Karpas-422 (cell line): Measurements from ENCODE around the gene CGB7. TPM values are rescaled to one million over a fixed set of nuclear protein-coding genes. Genes with fewer than 3 reads are reported as not detected.
A peak's percentile ranks its signal among the peaks of the same experiment; 100 is the strongest.

Experiments
- DNase-seq: peaks from one replicate; pipeline ENCODE4 v3.0.0-alpha.2; 2015
- H2AFZ ChIP-seq: fragments of 200-600 bp; sonication (generic); 2 replicates; pipeline ENCODE4 v1.6.1; 2014; ENCODE audit warnings: antibody characterized with exemption, low read length, mixed read lengths
- H3K27ac ChIP-seq: fragments of 200-600 bp; sonication (generic); 2 replicates; pipeline ENCODE4 v1.5.1; 2014; ENCODE audit warnings: mild to moderate bottlenecking, low read length, moderate library complexity
- H3K27me3 ChIP-seq: fragments of 200-600 bp; sonication (generic); 2 replicates; pipeline ENCODE4 v1.6.1; 2014; ENCODE audit warnings: low read length, mixed read lengths
- H3K36me3 ChIP-seq: fragments of 200-600 bp; sonication (generic); 2 replicates; pipeline ENCODE4 v1.6.1; 2014; ENCODE audit warnings: low read length, mixed read lengths; ENCODE audit not compliant: insufficient read depth
- H3K4me1 ChIP-seq: fragments of 200-600 bp; sonication (generic); 2 replicates; pipeline ENCODE4 v1.6.1; 2014; ENCODE audit warnings: mild to moderate bottlenecking, low read length, mixed read lengths
- H3K4me2 ChIP-seq: fragments of 200-600 bp; sonication (generic); 2 replicates; pipeline ENCODE4 v1.6.1; 2014; ENCODE audit warnings: low read length, low read depth, mild to moderate bottlenecking; ENCODE audit not compliant: poor library complexity, severe bottlenecking
- H3K4me3 ChIP-seq: fragments of 200-600 bp; sonication (generic); 2 replicates; pipeline ENCODE4 v1.5.1; 2014; ENCODE audit warnings: mild to moderate bottlenecking, antibody characterized with exemption, low read length, mixed read lengths
- H3K79me2 ChIP-seq: fragments of 200-600 bp; sonication (generic); 2 replicates; pipeline ENCODE4 v1.6.1; 2014; ENCODE audit warnings: mild to moderate bottlenecking, low read length, mixed read lengths
- H3K9ac ChIP-seq: fragments of 200-600 bp; sonication (generic); 2 replicates; pipeline ENCODE4 v1.6.0; 2014; ENCODE audit warnings: low read length
- H3K9me2 ChIP-seq: fragments of 200-600 bp; sonication (generic), shearing (Covaris generic); replicated peaks from 2 replicates; pipeline ENCODE4 v1.6.0; 2014; ENCODE audit warnings: mild to moderate bottlenecking, low read length, moderate library complexity; ENCODE audit not compliant: insufficient read depth
- H3K9me3 ChIP-seq: fragments of 300-700, 200-600 bp; sonication (generic); 2 replicates; pipeline ENCODE4 v1.6.1; 2014; ENCODE audit warnings: low read length, mixed read lengths
- H4K20me1 ChIP-seq: fragments of 200-600 bp; sonication (generic); 2 replicates; pipeline ENCODE4 v1.6.1; 2014; ENCODE audit warnings: mild to moderate bottlenecking, antibody characterized with exemption, low read length, low read depth; ENCODE audit not compliant: insufficient read depth
- total RNA-seq: library from RNA; depleted of rRNA; stranded (reverse); fragments of >200 nt; shearing (Covaris generic); gene quantifications from 2 replicates; pipeline ENCODE4 v1.2.3, GENCODE V29; 2014; ENCODE audit warnings: low replicate concordance

The CGB7 gene
- total RNA-seq, 1 experiment from 2014 or later = not detected

- Histone ChIP-seq H2AFZ (no peak overlapping the region), H3K9me2 (0 out of 2 replicates have a peak, but pooled peaks cover 5% of the 10 kb centered on the region), H3K36me3 (no peaks in the 10 kb centered on the region), H3K79me2 (no peaks in the 10 kb centered on the region), H3K9me3 (no peaks in the 10 kb centered on the region), H4K20me1 (no peaks in the 10 kb centered on the region), H3K4me1 (no peaks in the 10 kb centered on the region), H3K27me3 (no peaks in the 10 kb centered on the region), H3K4me2 (no peak overlapping the region), H3K4me3 (no peak overlapping the region), H3K27ac (no peak overlapping the region), H3K9ac (no peak overlapping the region)
- no peak for DNase-seq
These were observed 10.0 kb upstream of the CGB7 start for GRCh38 chr19:49067554-49067953.

DNA sequence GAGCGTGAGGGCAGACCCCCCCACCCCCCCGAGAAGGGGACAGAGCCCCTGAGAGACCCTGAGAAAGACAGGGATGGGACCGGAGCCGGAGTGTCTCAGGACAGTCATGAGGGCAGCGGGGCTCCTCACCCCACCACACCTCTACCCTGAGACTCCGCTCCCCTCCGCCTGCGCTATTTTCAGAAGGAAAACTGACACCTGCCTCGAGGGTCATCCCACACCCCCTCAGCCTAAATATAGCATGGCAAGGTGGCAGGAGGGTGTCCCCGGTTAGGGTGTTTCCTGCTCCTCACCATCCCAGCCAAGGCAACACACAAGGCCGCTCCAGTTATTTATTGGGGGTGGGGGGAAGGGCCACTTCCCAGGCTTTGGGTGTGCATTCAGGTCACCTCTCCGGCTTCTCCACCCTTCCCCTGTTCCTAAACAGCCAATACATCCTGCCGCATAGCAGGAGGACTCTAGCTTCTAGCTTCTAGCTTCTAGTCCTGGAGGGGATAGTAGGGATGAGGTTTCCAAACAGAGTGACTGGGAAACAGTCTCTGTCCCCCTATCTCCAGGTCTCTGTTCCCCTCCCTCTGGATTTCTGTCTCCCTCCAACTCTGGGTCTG is 8.5 kb upstream of the CGB7 start:
- Histone ChIP-seq H3K36me3 (no peaks in the 10 kb centered on the region), H3K79me2 (no peaks in the 10 kb centered on the region), H3K9ac (no peak overlapping the region), H3K27me3 (no peaks in the 10 kb centered on the region), H3K4me3 (no peak overlapping the region), H2AFZ (no peak overlapping the region), H3K9me3 (no peaks in the 10 kb centered on the region), H4K20me1 (no peaks in the 10 kb centered on the region), H3K4me1 (no peaks in the 10 kb centered on the region), H3K27ac (no peak overlapping the region), H3K9me2 (0 out of 2 replicates have a peak, but pooled peaks cover 5% of the 10 kb centered on the region), H3K4me2 (no peak overlapping the region)
- DNase-seq = no peak

GRCh38 chr19:49064768-49065611 is 7.4 kb upstream of the CGB7 start, which contains the start of gene NTF4:
Gene NTF4, minus strand, starts transcription at chr19:49064818. Its CDS starts 2,821 bp downstream, at chr19:49061997.
- Histone ChIP-seq H3K27me3 (no peaks in the 10 kb centered on the region), H3K4me1 (no peaks in the 10 kb centered on the region), H3K9me2 (0 out of 2 replicates have a peak, but pooled peaks cover 5% of the 10 kb centered on the region), H4K20me1 (no peaks in the 10 kb centered on the region), H3K4me2 (no peak within 1 kb of the TSS), H3K36me3 (no peaks in the 10 kb centered on the region), H3K27ac (no peak within 1 kb of the TSS), H3K9me3 (no peaks in the 10 kb centered on the region), H3K79me2 (no peaks in the 10 kb centered on the region), H2AFZ (no peak within 1 kb of the TSS), H3K9ac (no peak within 1 kb of the TSS), H3K4me3 (no peak within 1 kb of the TSS)
- no peak for DNase-seq

GRCh38 chr19:49064029-49064629 is 6.6 kb upstream of the CGB7 start:
- no peak for DNase-seq
- H2AFZ ChIP-seq = no peak overlapping the region
- H3K4me3 ChIP-seq = no peak overlapping the region
- no peaks in the 10 kb centered on the region for H3K27me3 ChIP-seq
- no peaks in the 10 kb centered on the region for H3K4me1 ChIP-seq
- no peaks in the 10 kb centered on the region for H3K9me3 ChIP-seq
- no peak overlapping the region for H3K4me2 ChIP-seq
- H3K36me3 ChIP-seq = no peaks in the 10 kb centered on the region
- no peaks in the 10 kb centered on the region for H4K20me1 ChIP-seq
- H3K9ac ChIP-seq = no peak overlapping the region
- no peak overlapping the region for H3K27ac ChIP-seq
- 0 out of 2 replicates have a peak, but pooled peaks cover under 1% of the 10 kb centered on the region for H3K9me2 ChIP-seq
- H3K79me2 ChIP-seq = no peaks in the 10 kb centered on the region

DNA sequence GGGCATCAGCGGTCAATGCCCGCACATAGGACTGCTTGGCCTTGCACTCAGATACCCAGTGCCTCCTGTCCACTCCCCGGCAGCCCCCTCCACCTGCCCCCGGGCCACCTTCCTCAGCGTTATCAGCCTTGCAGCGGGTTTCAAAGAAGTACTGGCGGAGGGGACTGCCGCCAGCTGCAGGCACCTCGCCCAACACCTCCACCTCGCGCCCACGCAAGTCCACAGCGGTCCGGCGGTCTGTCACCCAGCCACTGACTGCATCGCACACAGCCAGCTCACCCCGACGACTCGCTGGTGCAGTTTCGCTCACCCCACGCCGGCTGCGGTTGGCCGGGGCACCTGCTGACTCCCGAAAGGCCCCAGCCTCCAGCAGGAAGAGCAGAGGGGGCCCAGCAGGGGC is 3.9 kb upstream of the CGB7 start:
- H3K9me2 ChIP-seq = no peaks in the 10 kb centered on the region
- H3K79me2 ChIP-seq = no peaks in the 10 kb centered on the region
- no peaks in the 10 kb centered on the region for H3K4me1 ChIP-seq
- H3K4me3 ChIP-seq = no peak overlapping the region
- no peak overlapping the region for H3K9ac ChIP-seq
- no peak overlapping the region for H2AFZ ChIP-seq
- H3K27me3 ChIP-seq = no peaks in the 10 kb centered on the region
- no peak overlapping the region for H3K27ac ChIP-seq
- no peak for DNase-seq
- no peak overlapping the region for H3K4me2 ChIP-seq
- no peaks in the 10 kb centered on the region for H3K9me3 ChIP-seq
- H4K20me1 ChIP-seq = no peaks in the 10 kb centered on the region
- H3K36me3 ChIP-seq = no peaks in the 10 kb centered on the region

GRCh38 chr19:49061000-49061399 is 3.5 kb upstream of the CGB7 start:
- Histone ChIP-seq H3K4me3 (no peak overlapping the region), H3K4me2 (no peak overlapping the region), H3K36me3 (no peaks in the 10 kb centered on the region), H3K9me2 (no peaks in the 10 kb centered on the region), H3K27me3 (no peaks in the 10 kb centered on the region), H4K20me1 (no peaks in the 10 kb centered on the region), H2AFZ (no peak overlapping the region), H3K4me1 (no peaks in the 10 kb centered on the region), H3K27ac (no peak overlapping the region), H3K79me2 (no peaks in the 10 kb centered on the region), H3K9ac (no peak overlapping the region), H3K9me3 (no peaks in the 10 kb centered on the region)
- no peak for DNase-seq

DNA sequence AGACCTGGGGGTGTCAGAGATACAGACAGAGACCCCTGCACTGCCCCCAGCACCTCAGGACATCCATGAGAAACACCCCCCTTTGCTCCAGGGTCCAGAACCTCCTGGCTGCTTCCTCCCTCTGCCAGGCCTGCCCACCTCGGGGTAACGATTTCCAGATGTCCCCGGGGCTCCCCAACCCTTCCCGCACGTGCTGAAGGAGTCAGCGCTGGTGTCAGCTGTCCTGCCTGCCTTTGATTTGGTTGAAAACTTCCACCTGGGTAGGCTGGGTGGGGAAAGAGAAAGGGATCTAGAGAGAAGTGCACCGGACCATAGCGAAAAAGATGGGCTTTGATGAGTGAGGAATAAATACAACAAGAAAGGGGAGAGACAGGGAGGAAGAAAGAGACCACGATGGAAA is 1.5 kb upstream of the CGB7 start:
- no peaks in the 10 kb centered on the region for H4K20me1 ChIP-seq
- H3K9ac ChIP-seq = no peak overlapping the region
- H3K79me2 ChIP-seq = no peaks in the 10 kb centered on the region
- no peak overlapping the region for H2AFZ ChIP-seq
- no peaks in the 10 kb centered on the region for H3K9me2 ChIP-seq
- no peak overlapping the region for H3K4me3 ChIP-seq
- H3K4me1 ChIP-seq = no peaks in the 10 kb centered on the region
- no peak for DNase-seq
- H3K27me3 ChIP-seq = no peaks in the 10 kb centered on the region
- H3K4me2 ChIP-seq = no peak overlapping the region
- no peaks in the 10 kb centered on the region for H3K9me3 ChIP-seq
- no peaks in the 10 kb centered on the region for H3K36me3 ChIP-seq
- no peak overlapping the region for H3K27ac ChIP-seq

GRCh38 chr19:49058562-49058961 is 1.0 kb upstream of the CGB7 start:
- Histone ChIP-seq H3K27me3 (no peaks in the 10 kb centered on the region), H3K4me3 (no peak overlapping the region), H3K4me2 (no peak overlapping the region), H2AFZ (no peak overlapping the region), H3K9me3 (no peaks in the 10 kb centered on the region), H3K4me1 (no peaks in the 10 kb centered on the region), H3K27ac (no peak overlapping the region), H3K9me2 (no peaks in the 10 kb centered on the region), H3K79me2 (no peaks in the 10 kb centered on the region), H3K36me3 (no peaks in the 10 kb centered on the region), H4K20me1 (no peaks in the 10 kb centered on the region), H3K9ac (no peak overlapping the region)
- peak; percentile 77 for DNase-seq
